ENCODE data around the gene KCNJ16.

GRCh38 chr17:70086516-70086915, 11.5 kb downstream of the KCNJ16 start:
- TF ChIP-seq CTCF (IDR thresholded peaks at IDR 0.05) (no peak), POLR2A (IDR thresholded peaks at IDR 0.05; ENCODE audit: low read length) (no peak), EHMT2 (IDR thresholded peaks at IDR 0.05; ENCODE audit: low read depth) (no peak), MAZ (IDR thresholded peaks at IDR 0.05; ENCODE audit: borderline replicate concordance, low read depth, low read length) (no peak), HDAC2 (IDR thresholded peaks at IDR 0.05) (no peak), REST (IDR thresholded peaks at IDR 0.05) (no peak), EP300 (IDR thresholded peaks at IDR 0.05) (no peak)

All from A549 (cell line).